Measurements from ENCODE around the gene ZNFX1. TPM values are rescaled to one million over a fixed set of nuclear protein-coding genes. Genes with fewer than 3 reads are reported as not detected.

ZNFX1 gene
- total and polyA plus RNA-seq, 9 of the 15 experiments (the other 6 are each of a cell fraction or from before 2014, with no cell fraction given): 3.8 to 13.8 (median 10.3) TPM

GRCh38 chr20:49308875-49309274 lies 31.0 kb upstream of the ZNFX1 start:
- FAIRE-seq (no peak), DNase-seq (ENCODE audit: extremely low read depth in 1 of 4, low spot score in 3 of 4) (peak in 1 of 4 experiments; percentile 19), ATAC-seq (no peak)
- H3K9me1 ChIP-seq (ENCODE audit: control insufficient read depth, insufficient read depth, low read length): no peaks in the 10 kb centered on the region
- H3K9me3 ChIP-seq (replicated peaks; ENCODE audit: control insufficient read depth, insufficient read depth, low read depth, low read length): no peaks in the 10 kb centered on the region
- no peak overlapping the region for H3K4me3 ChIP-seq
- no peaks in the 10 kb centered on the region for H3K36me3 ChIP-seq (ENCODE audit: control insufficient read depth, insufficient read depth, low read length)
- POLR2A ChIA-PET: interaction anchor here (1.2 kb wide), 1 partner anchor 27 kb away, joined by 4 read pairs; no protein-coding TSS in a partner anchor
- no peaks in the 10 kb centered on the region for H4K20me1 ChIP-seq (replicated peaks; ENCODE audit: control insufficient read depth, insufficient read depth, low read length)
- H3K4me2 ChIP-seq (ENCODE audit: insufficient read depth, low read length): no peak overlapping the region
- intact Hi-C loops (cut with micrococcal nuclease) (no loop called here), in situ Hi-C loops (cut with MboI) (no loop called here)
- CTCF ChIA-PET (ENCODE audit: low intra/inter-chr PET ratio): interaction anchor here (0.7 kb wide), 1 partner anchor 25 kb away, joined by 4 read pairs; no protein-coding TSS in a partner anchor
- WGBS (ENCODE audit: insufficient coverage, low coverage, missing lambda C conversion rate): 20% methylated on average over 3 of the region's 3 CpGs
- H3K27ac ChIP-seq (ENCODE audit: extremely low read depth, low read depth, low read length): no peak overlapping the region
- H3K27me3 ChIP-seq (ENCODE audit: control insufficient read depth in 2 of 2, insufficient read depth in 2 of 2, low read length in 2 of 2): peaks cover 10 to 31% of the 10 kb centered on the region in 2 experiments; a peak in 4 of 5 replicates
- no peak overlapping the region for H3K9ac ChIP-seq (ENCODE audit: insufficient read depth in 1 of 2, low read depth in 2 of 2, low read length in 2 of 2)
- no peaks in the 10 kb centered on the region for H3K79me2 ChIP-seq (ENCODE audit: control insufficient read depth, insufficient read depth, low read length)
- H2AFZ ChIP-seq (ENCODE audit: low read depth, low read length): no peak overlapping the region
- TF ChIP-seq PTTG1 (tag; IDR thresholded peaks at IDR 0.05; ENCODE audit: low read depth) (no peak), FOSL1 (tag; conservative IDR thresholded peaks at IDR 0.05) (peak; percentile 77), SOX6 (IDR thresholded peaks at IDR 0.05) (no peak), RAD21 (CRISPR knock-in tag; conservative IDR thresholded peaks at IDR 0.05 in 1 of 2, IDR thresholded peaks at IDR 0.05 in 1 of 2) (no peak), RBM17 (IDR thresholded peaks at IDR 0.05; ENCODE audit: borderline replicate concordance, low read depth, low read length) (no peak), ZNF316 (IDR thresholded peaks at IDR 0.05) (no peak), ZFP1 (CRISPR knock-in tag; IDR thresholded peaks at IDR 0.05) (no peak), MAFF (IDR thresholded peaks at IDR 0.05; ENCODE audit: low read length) (no peak), RNF2 (IDR thresholded peaks at IDR 0.05) (no peak), RREB1 (CRISPR knock-in tag; IDR thresholded peaks at IDR 0.05) (no peak), JUND (IDR thresholded peaks at IDR 0.05; ENCODE audit: borderline replicate concordance, low read depth, low read length) (peak; percentile 64; the same call in 1 of the 2 replicates), JUND (tag; IDR thresholded peaks at IDR 0.05; ENCODE audit: borderline replicate concordance, low read depth, low read length) (peak; percentile 82; the same call in 2 of the 3 replicates)
- TF ChIP-seq, protein P1, sequence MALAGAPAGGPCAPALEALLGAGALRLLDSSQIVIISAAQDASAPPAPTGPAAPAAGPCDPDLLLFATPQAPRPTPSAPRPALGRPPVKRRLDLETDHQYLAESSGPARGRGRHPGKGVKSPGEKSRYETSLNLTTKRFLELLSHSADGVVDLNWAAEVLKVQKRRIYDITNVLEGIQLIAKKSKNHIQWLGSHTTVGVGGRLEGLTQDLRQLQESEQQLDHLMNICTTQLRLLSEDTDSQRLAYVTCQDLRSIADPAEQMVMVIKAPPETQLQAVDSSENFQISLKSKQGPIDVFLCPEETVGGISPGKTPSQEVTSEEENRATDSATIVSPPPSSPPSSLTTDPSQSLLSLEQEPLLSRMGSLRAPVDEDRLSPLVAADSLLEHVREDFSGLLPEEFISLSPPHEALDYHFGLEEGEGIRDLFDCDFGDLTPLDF (CRISPR knock-in tag; IDR thresholded peaks at IDR 0.05): no peak
- no TSS peak for BruUV-seq (replicated peaks)
- H3K4me1 ChIP-seq (replicated peaks in 1 of 2; ENCODE audit: control insufficient read depth in 2 of 2, insufficient read depth in 2 of 2, low read length in 2 of 2): no peaks in the 10 kb centered on the region; a peak in 1 of 5 replicates
